B cell (primary cell): ENCODE data around the gene CYP1A1. TPM values are rescaled to one million over a fixed set of nuclear protein-coding genes. Genes with fewer than 3 reads are reported as not detected.

Experiments
- ATAC-seq: fragments of 200-7000 bp; cut with Tn5 transposase; one replicate; pipeline ENCODE4 v1.10.0; 2021; ENCODE audit warnings: low read depth, mild to moderate bottlenecking, moderate number of reproducible peaks, moderate library complexity
- CTCF ChIA-PET: fragments of 350-600 bp; sonication (Branson Sonifier 250); formaldehyde crosslinking; loops from one replicate; lab custom pipeline; 2021; ENCODE audit warnings: antibody characterized with exemption, inconsistent platforms; lab: Charles Lee
- POLR2A ChIA-PET: fragments of 350-600 bp; sonication (Branson Sonifier 250); formaldehyde crosslinking; loops from one replicate; lab custom pipeline; 2021; ENCODE audit warnings: antibody characterized with exemption; lab: Charles Lee
- DNase-seq: peaks from one replicate; pipeline ENCODE4 v3.0.0; 2013
- H2AFZ ChIP-seq: 2 replicates; pipeline ENCODE4 v1.6.1; 2012; ENCODE audit warnings: mild to moderate bottlenecking, low read depth, low read length; ENCODE audit not compliant: insufficient read depth, poor library complexity, severe bottlenecking
- H3K27ac ChIP-seq, 2 donors: 1 replicate in 1 of 2; 2 replicates in 1 of 2; pipeline ENCODE4 v1.5.1; 2012 to 2013; ENCODE audit warnings: low read length in 2 of 2, mild to moderate bottlenecking in 2 of 2, moderate library complexity in 1 of 2
- H3K27me3 ChIP-seq, 4 experiments: fragments of 200-600 bp in 1 of 4; sonication (generic) in 1 of 4; replicated peaks in 1 of 4; 1 replicate in 2 of 4; 2 replicates in 2 of 4; pipeline versions ENCODE4 v1.6.1 to v1.7.0; 2013 to 2016; ENCODE audit warnings: low read length in 3 of 4, mild to moderate bottlenecking in 2 of 4, mixed read lengths in 1 of 4, moderate library complexity in 1 of 4; ENCODE audit not compliant: insufficient read depth in 4 of 4, control insufficient read depth in 3 of 4; ENCODE audit errors: control extremely low read depth in 1 of 4
- H3K36me3 ChIP-seq, 2 experiments: replicated peaks in 1 of 2; 1 replicate in 1 of 2; 2 replicates in 1 of 2; pipeline versions ENCODE4 v1.6.1 to v1.7.1; 2013; ENCODE audit warnings: low read length in 1 of 2; ENCODE audit not compliant: insufficient read depth in 2 of 2, control insufficient read depth in 1 of 2; ENCODE audit errors: control extremely low read depth in 1 of 2, extremely low read depth in 1 of 2
- H3K4me1 ChIP-seq, 2 donors: fragments of 200-600 bp in 1 of 2; sonication (generic) in 1 of 2; 1 replicate in 1 of 2; 2 replicates in 1 of 2; pipeline versions ENCODE4 v1.5.1 to v1.6.1; 2013 to 2017; ENCODE audit warnings: low read length in 2 of 2; ENCODE audit not compliant: control insufficient read depth in 2 of 2, insufficient read depth in 2 of 2
- H3K4me2 ChIP-seq: replicated peaks from 2 replicates; pipeline ENCODE3; 2012; ENCODE audit warnings: mild to moderate bottlenecking, low read depth, low read length; ENCODE audit not compliant: poor library complexity, severe bottlenecking
- H3K4me3 ChIP-seq, 5 experiments: fragments of 200-600 bp in 1 of 5; sonication (generic) in 1 of 5; 1 replicate in 3 of 5; 2 replicates in 2 of 5; pipeline versions ENCODE4 v1.5.1 to v1.7.0; 2011 to 2016; ENCODE audit warnings: low read length in 4 of 5, mild to moderate bottlenecking in 4 of 5, low read depth in 2 of 5, control low read depth in 1 of 5, moderate library complexity in 1 of 5; ENCODE audit not compliant: insufficient read depth in 1 of 5; ENCODE audit errors: control extremely low read depth in 1 of 5, extremely low read depth in 1 of 5
- H3K79me2 ChIP-seq: fragments of 200-600 bp; sonication (generic); one replicate; pipeline ENCODE4 v1.6.0; 2016; ENCODE audit warnings: low read length; ENCODE audit not compliant: control insufficient read depth, insufficient read depth
- H3K9ac ChIP-seq: fragments of 200-600 bp; sonication (generic); 2 replicates; pipeline ENCODE4 v1.6.1; 2017; ENCODE audit warnings: mild to moderate bottlenecking, low read length, moderate library complexity
- H3K9me3 ChIP-seq, 3 donors: one replicate each; pipeline versions ENCODE4 v1.6.1 to v1.7.1; 2013; ENCODE audit warnings: low read length in 2 of 3; ENCODE audit not compliant: control insufficient read depth in 2 of 3, insufficient read depth in 1 of 3; ENCODE audit errors: control extremely low read depth in 1 of 3
- H4K20me1 ChIP-seq: 2 replicates; pipeline ENCODE4 v1.6.0; 2012; ENCODE audit warnings: mild to moderate bottlenecking, low read length; ENCODE audit not compliant: insufficient read depth, control insufficient read depth, poor library complexity, severe bottlenecking
- H3K27ac Mint-ChIP-seq: one replicate; pipeline ENCODE4 v1.8.0; 2021; ENCODE audit warnings: mixed read lengths
- H3K27me3 Mint-ChIP-seq: one replicate; pipeline ENCODE4 v1.8.0; 2021; ENCODE audit warnings: mixed read lengths
- H3K4me1 Mint-ChIP-seq: one replicate; pipeline ENCODE4 v1.8.0; 2021; ENCODE audit warnings: mixed read lengths
- H3K4me3 Mint-ChIP-seq: one replicate; pipeline ENCODE4 v1.8.0; 2021; ENCODE audit warnings: mixed read lengths
- H3K9me3 Mint-ChIP-seq: one replicate; pipeline ENCODE4 v1.8.0; 2022; ENCODE audit warnings: mixed read lengths; ENCODE audit not compliant: insufficient read depth
- EZH2 ChIP-seq: IDR thresholded peaks from 2 replicates; pipeline ENCODE4 v1.6.1; 2012; ENCODE audit warnings: borderline replicate concordance, low read depth, mild to moderate bottlenecking, moderate library complexity, low read length; ENCODE audit not compliant: insufficient read depth, poor library complexity, severe bottlenecking
- WGBS: methylation state at CpG from one replicate; pipeline ENCODE4 v1.1.5; 2013; ENCODE audit warnings: missing lambda C conversion rate; ENCODE audit not compliant: insufficient coverage; 5-methylcytosine and 5-hydroxymethylcytosine counted together
- intact Hi-C: fragments of 100-400 bp; cut with micrococcal nuclease; formaldehyde crosslinking; loops from one replicate; pipeline ENCODE4 v1.10.0; 2022
- polyA plus RNA-seq: library from polyadenylated mRNA; depleted of rRNA; stranded (reverse); fragments of >200 nt; gene quantifications from 2 replicates; pipeline ENCODE4 v1.2.3, GENCODE V29; 2012
- total RNA-seq, 2 donors: library from RNA; stranded (reverse); fragments of 120-200 nt in 1 of 2; gene quantifications; 1 replicate in 1 of 2; 2 replicates in 1 of 2; pipeline versions ENCODE4 v1.2.3 to v1.2.4, GENCODE V29; 2013 to 2022
- TF ChIP-seq, protein P1 (sequence below): fragments of 200-600 bp; IDR thresholded peaks from one replicate; pipeline ENCODE4 v1.8.0; 2022; ENCODE audit warnings: antibody characterized with exemption, mild to moderate bottlenecking

CYP1A1 gene
- total and polyA plus RNA-seq, 2 donors (not counting 1 experiment from before 2014, with no cell fraction given): 0.24 TPM; not detected in 1

- no peak for ATAC-seq
- H3K27me3 Mint-ChIP-seq: peaks cover 22% of the 10 kb centered on the region
- no peaks in the 10 kb centered on the region for H3K36me3 ChIP-seq
Measured at GRCh38 chr15:74712311-74712710, 13.0 kb downstream of the CYP1A1 start.

DNA sequence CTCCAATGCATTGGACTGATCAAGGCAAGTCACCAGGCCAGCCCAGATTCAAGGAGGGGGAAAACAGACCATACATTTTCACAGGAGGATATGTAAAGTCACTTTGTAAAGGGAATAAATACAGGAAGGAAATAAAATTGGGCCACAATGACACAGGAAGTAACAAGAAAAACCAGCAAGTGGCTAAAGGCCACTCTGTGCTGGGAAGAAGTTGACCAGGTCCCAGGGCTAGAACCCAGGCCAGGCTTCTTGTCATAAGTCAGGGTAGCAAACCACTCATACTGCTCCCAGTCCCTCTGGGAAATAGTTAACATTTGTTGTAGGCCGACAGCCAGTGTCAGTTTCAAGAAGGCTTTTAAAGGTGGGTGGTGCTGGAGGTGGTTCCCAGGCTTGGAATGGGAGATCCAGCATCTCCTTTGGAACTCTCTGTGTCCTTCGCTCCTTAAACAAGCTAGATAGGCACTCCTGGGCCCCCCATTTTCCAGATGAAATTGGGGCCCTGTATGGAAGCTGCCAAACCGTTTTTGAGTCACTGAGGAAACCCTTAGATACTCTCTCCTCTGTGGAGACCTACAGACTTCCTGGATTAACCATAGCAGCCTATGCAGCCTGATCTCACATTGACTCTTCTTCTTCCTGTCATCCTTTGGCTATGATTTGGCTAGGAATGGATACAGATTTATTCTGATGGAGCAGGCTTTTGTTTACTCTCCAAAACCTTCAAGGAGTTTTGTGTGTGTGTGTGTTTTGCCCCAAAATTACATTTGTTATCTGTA lies 14.8 kb downstream of the CYP1A1 start:
- Histone ChIP-seq H3K27me3 (peaks cover 0 to 13% (median 2%) of the 10 kb centered on the region in 4 experiments), H3K36me3 (no peaks in the 10 kb centered on the region), H3K9me3 (no peaks in the 10 kb centered on the region), H3K4me2 (no peak overlapping the region), H3K27ac (no peak overlapping the region), H3K79me2 (no peaks in the 10 kb centered on the region), H3K4me3 (no peak overlapping the region), H3K4me1 (no peaks in the 10 kb centered on the region), H2AFZ (no peak overlapping the region), H3K9ac (no peak overlapping the region), H4K20me1 (no peaks in the 10 kb centered on the region)
- 100% methylated on average over 1 of the region's 3 CpGs for WGBS
- DNase-seq: no peak
- Mint-ChIP-seq H3K27ac (no peak overlapping the region), H3K27me3 (peaks cover 26% of the 10 kb centered on the region), H3K9me3 (no peaks in the 10 kb centered on the region), H3K4me1 (no peaks in the 10 kb centered on the region), H3K4me3 (no peak overlapping the region)
- TF ChIP-seq EZH2: no peak
- TF ChIP-seq, protein P1, sequence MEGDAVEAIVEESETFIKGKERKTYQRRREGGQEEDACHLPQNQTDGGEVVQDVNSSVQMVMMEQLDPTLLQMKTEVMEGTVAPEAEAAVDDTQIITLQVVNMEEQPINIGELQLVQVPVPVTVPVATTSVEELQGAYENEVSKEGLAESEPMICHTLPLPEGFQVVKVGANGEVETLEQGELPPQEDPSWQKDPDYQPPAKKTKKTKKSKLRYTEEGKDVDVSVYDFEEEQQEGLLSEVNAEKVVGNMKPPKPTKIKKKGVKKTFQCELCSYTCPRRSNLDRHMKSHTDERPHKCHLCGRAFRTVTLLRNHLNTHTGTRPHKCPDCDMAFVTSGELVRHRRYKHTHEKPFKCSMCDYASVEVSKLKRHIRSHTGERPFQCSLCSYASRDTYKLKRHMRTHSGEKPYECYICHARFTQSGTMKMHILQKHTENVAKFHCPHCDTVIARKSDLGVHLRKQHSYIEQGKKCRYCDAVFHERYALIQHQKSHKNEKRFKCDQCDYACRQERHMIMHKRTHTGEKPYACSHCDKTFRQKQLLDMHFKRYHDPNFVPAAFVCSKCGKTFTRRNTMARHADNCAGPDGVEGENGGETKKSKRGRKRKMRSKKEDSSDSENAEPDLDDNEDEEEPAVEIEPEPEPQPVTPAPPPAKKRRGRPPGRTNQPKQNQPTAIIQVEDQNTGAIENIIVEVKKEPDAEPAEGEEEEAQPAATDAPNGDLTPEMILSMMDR: no peak
- ATAC-seq: no peak
- ChIA-PET POLR2A (no interaction called here), CTCF (no interaction called here)
- intact Hi-C loops: no loop called here

More at GRCh38 chr15:74712311-74712710, 13.0 kb downstream of the CYP1A1 start:
- no peak overlapping the region for H3K4me2 ChIP-seq
- Mint-ChIP-seq H3K4me3 (no peak overlapping the region), H3K27ac (no peak overlapping the region), H3K4me1 (no peaks in the 10 kb centered on the region), H3K9me3 (no peaks in the 10 kb centered on the region)
- no peak for DNase-seq
- H4K20me1 ChIP-seq: no peaks in the 10 kb centered on the region
- CTCF ChIA-PET: no interaction called here
- H3K27ac ChIP-seq: no peak overlapping the region
- H3K27me3 ChIP-seq: peaks cover 0 to 12% (median under 1%) of the 10 kb centered on the region in 4 experiments
- no peaks in the 10 kb centered on the region for H3K9me3 ChIP-seq
- H3K9ac ChIP-seq: no peak overlapping the region
- no peaks in the 10 kb centered on the region for H3K79me2 ChIP-seq
- H2AFZ ChIP-seq: no peak overlapping the region
- WGBS: no CpG with 5 or more reads among the region's 3 CpGs
- H3K4me1 ChIP-seq: no peaks in the 10 kb centered on the region
- H3K4me3 ChIP-seq: no peak overlapping the region
- TF ChIP-seq, protein P1: no peak
- TF ChIP-seq EZH2: no peak
- POLR2A ChIA-PET: no interaction called here
- intact Hi-C loops: no loop called here
